ENCODE measurements around the gene WNT7B.

Gene WNT7B

GRCh38 chr22:45906946-45907345, 70.0 kb downstream of the WNT7B start:
- Mint-ChIP-seq H3K36me3 (no peaks in the 10 kb centered on the region), H3K9me3 (no peaks in the 10 kb centered on the region), H3K4me3 (no peak overlapping the region), H3K4me1 (no peaks in the 10 kb centered on the region), H3K27ac (no peak overlapping the region), H3K27me3 (peaks cover 26% of the 10 kb centered on the region)
- no peak for DNase-seq
- CTCF ChIA-PET = no interaction called here

GRCh38 chr22:45905924-45906865, 70.8 kb downstream of the WNT7B start:
- H3K27me3 Mint-ChIP-seq = peaks cover 26% of the 10 kb centered on the region
- CTCF ChIA-PET = no interaction called here
- no peak for DNase-seq
- H3K4me1 Mint-ChIP-seq = no peaks in the 10 kb centered on the region
- H3K27ac Mint-ChIP-seq = no peak overlapping the region
- H3K4me3 Mint-ChIP-seq = no peak overlapping the region
- no peaks in the 10 kb centered on the region for H3K9me3 Mint-ChIP-seq
- H3K36me3 Mint-ChIP-seq = no peaks in the 10 kb centered on the region

GRCh38 chr22:45905326-45905923, 71.5 kb downstream of the WNT7B start:
- Mint-ChIP-seq H3K27me3 (peaks cover 26% of the 10 kb centered on the region), H3K27ac (no peak overlapping the region), H3K4me1 (no peaks in the 10 kb centered on the region), H3K9me3 (no peaks in the 10 kb centered on the region), H3K36me3 (no peaks in the 10 kb centered on the region), H3K4me3 (no peak overlapping the region)
- DNase-seq = no peak
- CTCF ChIA-PET = no interaction called here

- H3K27ac Mint-ChIP-seq = no peak overlapping the region
- CTCF ChIA-PET = no interaction called here
- H3K9me3 Mint-ChIP-seq = no peaks in the 10 kb centered on the region
- no peak for DNase-seq
- H3K4me1 Mint-ChIP-seq = no peaks in the 10 kb centered on the region
- H3K36me3 Mint-ChIP-seq = no peaks in the 10 kb centered on the region
- H3K4me3 Mint-ChIP-seq = no peak overlapping the region
- peaks cover 26% of the 10 kb centered on the region for H3K27me3 Mint-ChIP-seq
Observed at GRCh38 chr22:45904236-45904635, 72.7 kb downstream of the WNT7B start.

- Mint-ChIP-seq H3K36me3 (no peaks in the 10 kb centered on the region), H3K4me1 (no peaks in the 10 kb centered on the region), H3K4me3 (no peak overlapping the region), H3K27me3 (peaks cover 26% of the 10 kb centered on the region), H3K27ac (no peak overlapping the region), H3K9me3 (no peaks in the 10 kb centered on the region)
- CTCF ChIA-PET = no interaction called here
- DNase-seq = no peak
Observed at GRCh38 chr22:45903355-45904135, 73.4 kb downstream of the WNT7B start.

- CTCF ChIA-PET = no interaction called here
- DNase-seq = no peak
- Mint-ChIP-seq H3K4me3 (no peak overlapping the region), H3K27ac (no peak overlapping the region), H3K27me3 (peaks cover 15% of the 10 kb centered on the region), H3K4me1 (no peaks in the 10 kb centered on the region), H3K9me3 (no peaks in the 10 kb centered on the region), H3K36me3 (no peaks in the 10 kb centered on the region)
Observed at GRCh38 chr22:45897736-45898135, 79.2 kb downstream of the WNT7B start.

DNA sequence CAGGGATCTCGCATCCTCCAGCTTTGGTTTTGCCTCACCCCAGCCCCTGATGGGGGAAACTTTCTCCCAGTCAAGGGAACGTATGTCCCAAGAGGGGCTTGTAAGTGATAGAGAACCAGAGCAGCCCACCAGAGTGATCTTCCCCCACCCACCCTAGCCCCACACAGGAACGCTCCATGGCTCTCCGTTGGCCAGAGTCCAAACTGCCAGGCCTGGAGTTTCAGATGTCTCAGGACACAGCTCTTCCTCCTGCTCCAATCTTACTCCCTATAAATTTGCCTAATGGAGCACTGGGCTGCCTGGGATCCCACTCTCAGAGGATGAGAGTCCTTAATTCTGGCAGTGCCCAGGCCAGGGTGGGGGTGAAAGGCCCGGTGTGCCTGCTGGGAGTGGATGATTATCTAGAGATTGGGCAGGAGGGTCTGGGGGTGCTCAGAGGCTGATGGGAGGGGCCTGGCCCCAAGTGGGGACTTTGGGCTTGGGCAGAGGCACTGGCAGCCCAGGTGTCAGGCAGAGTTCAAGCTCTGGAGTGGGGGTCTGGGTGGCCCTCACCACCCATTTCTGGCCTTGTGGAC, 79.9 kb downstream of the WNT7B start:
- Mint-ChIP-seq H3K27me3 (peaks cover 18% of the 10 kb centered on the region), H3K4me1 (no peaks in the 10 kb centered on the region), H3K36me3 (no peaks in the 10 kb centered on the region), H3K9me3 (no peaks in the 10 kb centered on the region), H3K27ac (no peak overlapping the region), H3K4me3 (no peak overlapping the region)
- CTCF ChIA-PET = no interaction called here
- DNase-seq = no peak

DNA sequence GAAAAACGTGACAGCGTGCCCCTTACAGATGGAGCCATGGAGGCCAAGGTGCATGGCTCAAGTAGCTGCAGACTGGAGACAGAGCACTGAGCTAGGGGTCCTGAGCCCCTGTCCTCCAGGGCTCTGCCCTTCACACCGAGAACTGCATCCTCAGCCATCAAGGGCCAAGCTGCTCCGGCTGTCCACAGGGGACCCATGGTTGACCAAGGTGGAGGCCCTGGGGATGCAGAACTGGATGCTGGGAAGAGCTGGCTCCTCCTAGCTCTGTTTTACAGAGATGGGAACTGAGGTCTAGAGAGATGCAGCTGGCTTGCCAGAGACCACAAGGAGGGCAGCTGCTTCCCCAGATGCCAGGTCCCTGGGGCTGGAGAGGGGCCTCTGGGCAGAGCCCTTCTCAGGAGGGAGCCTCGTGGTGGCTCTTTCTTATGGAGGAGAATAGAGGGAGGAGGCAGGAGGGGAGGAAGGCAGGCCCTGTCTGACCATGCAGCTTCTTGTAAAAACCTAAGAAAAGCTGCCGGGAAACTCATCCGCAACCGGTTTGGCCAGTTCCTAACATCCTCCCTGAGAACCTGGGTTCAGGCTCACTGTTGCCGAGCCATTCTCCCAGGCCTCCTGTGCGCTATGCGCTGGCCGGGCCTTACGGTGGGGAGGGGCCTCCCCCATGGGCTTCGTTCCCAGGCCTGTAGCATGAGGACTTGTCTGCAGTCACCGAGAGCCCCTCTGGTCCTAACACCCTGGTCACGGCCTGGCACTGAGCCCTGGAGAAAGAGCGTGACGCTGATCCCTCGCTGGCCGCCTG, 80.6 kb downstream of the WNT7B start:
- Mint-ChIP-seq H3K27me3 (peaks cover 25% of the 10 kb centered on the region), H3K9me3 (no peaks in the 10 kb centered on the region), H3K27ac (no peak overlapping the region), H3K4me3 (no peak overlapping the region), H3K36me3 (no peaks in the 10 kb centered on the region), H3K4me1 (no peaks in the 10 kb centered on the region)
- no peak for DNase-seq
- CTCF ChIA-PET = interaction anchor here (1.3 kb wide), 1 partner anchor 32 kb away, joined by 4 read pairs; no protein-coding TSS in a partner anchor

DNA sequence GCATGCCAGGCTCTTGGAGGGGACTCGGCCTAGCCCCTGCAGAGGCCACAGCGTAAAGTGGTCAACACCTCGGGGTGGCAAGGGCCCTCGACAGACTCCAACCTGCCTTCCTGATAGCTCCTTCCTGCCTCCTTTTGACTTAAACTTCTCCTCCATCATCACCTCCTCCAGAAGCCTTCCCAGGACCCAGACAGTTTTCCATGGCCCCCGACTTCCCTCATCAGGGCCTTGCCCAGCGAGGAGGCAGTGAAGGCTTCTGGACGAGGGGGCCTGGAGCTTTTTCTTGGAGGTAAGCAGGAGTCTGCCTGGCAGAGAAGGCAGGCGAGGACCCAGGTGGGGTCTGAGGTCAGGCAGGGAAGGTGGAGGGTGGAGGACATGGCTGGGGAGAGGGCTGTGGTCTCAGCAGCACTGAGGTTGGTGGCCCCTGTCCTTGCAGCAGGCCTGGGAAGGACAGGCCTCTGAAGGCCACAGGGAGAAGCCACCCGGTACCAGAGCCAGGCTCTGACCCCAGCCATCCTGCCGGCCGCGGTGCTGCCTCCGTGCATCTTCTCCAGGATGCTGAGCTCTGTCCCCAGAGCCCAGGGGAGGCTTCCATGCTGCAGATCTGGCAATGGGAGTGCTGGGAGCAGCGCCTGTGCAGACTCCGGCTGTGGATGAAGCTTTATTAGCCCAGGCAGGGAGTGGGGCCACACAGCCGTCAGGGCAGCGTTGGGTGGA, 81.4 kb downstream of the WNT7B start:
- Mint-ChIP-seq H3K9me3 (no peaks in the 10 kb centered on the region), H3K27ac (no peak overlapping the region), H3K4me1 (no peaks in the 10 kb centered on the region), H3K4me3 (no peak overlapping the region), H3K27me3 (peaks cover 32% of the 10 kb centered on the region), H3K36me3 (no peaks in the 10 kb centered on the region)
- no peak for DNase-seq
- CTCF ChIA-PET = interaction anchor here (1.3 kb wide), 1 partner anchor 31 kb away, joined by 4 read pairs; no protein-coding TSS in a partner anchor

GRCh38 chr22:45893516-45893915, 83.4 kb downstream of the WNT7B start:
- Mint-ChIP-seq H3K27me3 (peaks cover 50% of the 10 kb centered on the region), H3K27ac (no peak overlapping the region), H3K4me1 (no peaks in the 10 kb centered on the region), H3K36me3 (no peaks in the 10 kb centered on the region), H3K9me3 (no peaks in the 10 kb centered on the region), H3K4me3 (no peak overlapping the region)
- CTCF ChIA-PET = no interaction called here
- DNase-seq = no peak

GRCh38 chr22:45892681-45893461, 84.1 kb downstream of the WNT7B start:
- no peak for DNase-seq
- Mint-ChIP-seq H3K27me3 (peaks cover 56% of the 10 kb centered on the region), H3K9me3 (no peaks in the 10 kb centered on the region), H3K27ac (no peak overlapping the region), H3K36me3 (no peaks in the 10 kb centered on the region), H3K4me3 (no peak overlapping the region), H3K4me1 (no peaks in the 10 kb centered on the region)
- CTCF ChIA-PET = no interaction called here

GRCh38 chr22:45891996-45892621, 84.9 kb downstream of the WNT7B start:
- peaks cover 56% of the 10 kb centered on the region for H3K27me3 Mint-ChIP-seq
- no peak overlapping the region for H3K27ac Mint-ChIP-seq
- H3K9me3 Mint-ChIP-seq = no peaks in the 10 kb centered on the region
- no peak overlapping the region for H3K4me3 Mint-ChIP-seq
- CTCF ChIA-PET = no interaction called here
- H3K4me1 Mint-ChIP-seq = no peaks in the 10 kb centered on the region
- no peak for DNase-seq
- H3K36me3 Mint-ChIP-seq = no peaks in the 10 kb centered on the region
